SH-SY5Y (cell line): ENCODE measurements around the gene INO80.

ENCODE experiments used
- GATA2 ChIP-seq: IDR thresholded peaks from 2 replicates; pipeline ENCODE4 v1.6.1; 2011; ENCODE audit warnings: mild to moderate bottlenecking, low read depth, low read length
- GATA3 ChIP-seq: IDR thresholded peaks from 2 replicates; pipeline ENCODE4 v1.6.1; 2011; ENCODE audit warnings: low read depth, mild to moderate bottlenecking, low read length, moderate library complexity

DNA sequence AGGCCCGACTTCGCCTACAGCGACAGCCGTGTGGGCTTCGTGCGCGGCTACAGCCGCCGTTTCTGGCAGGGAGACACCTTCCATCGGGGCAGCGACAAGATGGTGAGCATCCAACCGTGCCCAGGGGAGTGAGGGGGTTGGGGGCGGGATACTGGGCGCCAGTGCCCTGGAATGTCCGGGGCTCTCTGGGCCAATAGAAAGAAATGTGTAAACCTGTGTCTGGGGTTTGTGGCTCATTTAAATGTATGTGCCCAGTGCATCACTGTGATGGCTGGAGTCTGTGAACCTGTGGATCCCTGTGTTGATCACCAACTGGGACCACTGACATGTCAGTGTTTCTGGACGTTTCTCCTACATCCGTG lies 162.4 kb downstream of the INO80 start:
- TF ChIP-seq GATA2: no peak
- TF ChIP-seq GATA3: no peak
